HG02610 (cell line): Measurements from ENCODE around the gene PDE7B.

Experiments used
- ATAC-seq: cut with Tn5 transposase; IDR thresholded peaks from one replicate; pipeline ENCODE4 v1.9.1; 2021; ENCODE audit warnings: mild to moderate bottlenecking, moderate library complexity; ENCODE audit not compliant: unreplicated experiment

PDE7B gene

GRCh38 chr6:136022224-136022874 is 170.8 kb downstream of the PDE7B start:
- ATAC-seq, result no peak

- ATAC-seq, result no peak
Measured at GRCh38 chr6:136024711-136025110, 173.2 kb downstream of the PDE7B start.

GRCh38 chr6:136025736-136026135 is 174.2 kb downstream of the PDE7B start:
- no peak for ATAC-seq

GRCh38 chr6:136030131-136030530 is 178.6 kb downstream of the PDE7B start:
- no peak for ATAC-seq

- ATAC-seq, result no peak
Measured at GRCh38 chr6:136031982-136032381, 180.5 kb downstream of the PDE7B start.

GRCh38 chr6:136033416-136033815 is 181.9 kb downstream of the PDE7B start:
- no peak for ATAC-seq

- ATAC-seq, result no peak
Measured at GRCh38 chr6:136034422-136034821, 182.9 kb downstream of the PDE7B start.

GRCh38 chr6:136035378-136036070 is 184.0 kb downstream of the PDE7B start:
- no peak for ATAC-seq

- ATAC-seq, result no peak
Measured at GRCh38 chr6:136036071-136036380, 184.5 kb downstream of the PDE7B start.

GRCh38 chr6:136036601-136037000 is 185.1 kb downstream of the PDE7B start:
- ATAC-seq, result no peak

- peak; percentile 66 for ATAC-seq
Measured at GRCh38 chr6:136037242-136037875, 185.9 kb downstream of the PDE7B start.

- no peak for ATAC-seq
Measured at GRCh38 chr6:136037876-136038460, 186.5 kb downstream of the PDE7B start.

- no peak for ATAC-seq
Measured at GRCh38 chr6:136038531-136038930, 187.0 kb downstream of the PDE7B start.

GRCh38 chr6:136039185-136039584 is 187.7 kb downstream of the PDE7B start:
- ATAC-seq, result no peak

GRCh38 chr6:136050475-136050874 is 199.0 kb downstream of the PDE7B start:
- ATAC-seq, result no peak

GRCh38 chr6:136051140-136051775 is 199.8 kb downstream of the PDE7B start:
- no peak for ATAC-seq

- no peak for ATAC-seq
Measured at GRCh38 chr6:136052031-136052430, 200.5 kb downstream of the PDE7B start.

- no peak for ATAC-seq
Measured at GRCh38 chr6:136058852-136059251, 207.4 kb downstream of the PDE7B start.

GRCh38 chr6:136059308-136059707 is 207.8 kb downstream of the PDE7B start:
- no peak for ATAC-seq

- ATAC-seq, result no peak
Measured at GRCh38 chr6:136060052-136060451, 208.6 kb downstream of the PDE7B start.

GRCh38 chr6:136060759-136061158 is 209.3 kb downstream of the PDE7B start:
- ATAC-seq, result no peak
